GM18505 (cell line): ENCODE results near the gene MYCBPAP.

Experiments
- ATAC-seq: cut with Tn5 transposase; IDR thresholded peaks from one replicate; pipeline ENCODE4 v1.9.1; 2021; ENCODE audit not compliant: unreplicated experiment
- POLR2A ChIP-seq: IDR thresholded peaks from 4 replicates; pipeline ENCODE4 v1.6.1; 2011; ENCODE audit warnings: borderline replicate concordance; ENCODE audit not compliant: insufficient read depth, insufficient read length; ENCODE audit errors: extremely low read depth

The MYCBPAP gene

GRCh38 chr17:50524838-50525237 lies 16.6 kb downstream of the MYCBPAP start:
- ATAC-seq, result no peak

GRCh38 chr17:50527155-50527762 lies 19.0 kb downstream of the MYCBPAP start:
- ATAC-seq, result no peak
- no peak for TF ChIP-seq POLR2A

More at GRCh38 chr17:50524838-50525237, 16.6 kb downstream of the MYCBPAP start:
- TF ChIP-seq POLR2A, result no peak

GRCh38 chr17:50527949-50528474 lies 19.8 kb downstream of the MYCBPAP start:
- no peak for TF ChIP-seq POLR2A
- ATAC-seq, result no peak

- no peak for TF ChIP-seq POLR2A
- ATAC-seq, result no peak
Measured at GRCh38 chr17:50529849-50530248, 21.6 kb downstream of the MYCBPAP start.

GRCh38 chr17:50531428-50532025 lies 23.3 kb downstream of the MYCBPAP start:
- ATAC-seq, result no peak
- TF ChIP-seq POLR2A, result no peak

GRCh38 chr17:50532452-50533024 lies 24.3 kb downstream of the MYCBPAP start, which contains the start of gene EPN3:
EPN3 (plus strand) TSS chr17:50532735; CDS start chr17:50536557, 3,822 bp downstream.
- no peak for ATAC-seq
- no peak for TF ChIP-seq POLR2A

GRCh38 chr17:50533185-50533584 lies 24.9 kb downstream of the MYCBPAP start:
- no peak for TF ChIP-seq POLR2A
- no peak for ATAC-seq

GRCh38 chr17:50533720-50534148 lies 25.5 kb downstream of the MYCBPAP start:
- ATAC-seq, result no peak
- no peak for TF ChIP-seq POLR2A

- TF ChIP-seq POLR2A, result no peak
- no peak for ATAC-seq
Measured at GRCh38 chr17:50534222-50534978, 26.2 kb downstream of the MYCBPAP start.

- ATAC-seq, result no peak
- no peak for TF ChIP-seq POLR2A
Measured at GRCh38 chr17:50534979-50535326, 26.7 kb downstream of the MYCBPAP start.

GRCh38 chr17:50535407-50535806 lies 27.2 kb downstream of the MYCBPAP start:
- no peak for TF ChIP-seq POLR2A
- no peak for ATAC-seq

GRCh38 chr17:50536683-50537646 lies 28.7 kb downstream of the MYCBPAP start:
- ATAC-seq, result no peak
- no peak for TF ChIP-seq POLR2A

GRCh38 chr17:50537721-50538548 lies 29.7 kb downstream of the MYCBPAP start:
- no peak for ATAC-seq
- no peak for TF ChIP-seq POLR2A
